ENCODE data around the gene HDX.
"Not testable (repeated sequence)": the region's sequence is repeated elsewhere in the genome, so short reads cannot be mapped to it uniquely, and the experiment has no call there.

Gene HDX

GRCh38 chrX:84339507-84340364 lies 162.5 kb downstream of the HDX start:
- no peak for DNase-seq (ENCODE audit: low spot score)

- peak; percentile 1 for DNase-seq (ENCODE audit: low spot score)
These were observed 165.6 kb downstream of the HDX start for GRCh38 chrX:84336646-84337045.

- DNase-seq (ENCODE audit: low spot score) = no peak
These were observed 167.1 kb downstream of the HDX start for GRCh38 chrX:84335121-84335520.

- no peak for DNase-seq (ENCODE audit: low spot score)
These were observed 180.0 kb downstream of the HDX start for GRCh38 chrX:84322083-84322827.

GRCh38 chrX:84320614-84321013 lies 181.6 kb downstream of the HDX start:
- no peak for DNase-seq (ENCODE audit: low spot score)

- DNase-seq (ENCODE audit: low spot score) = no peak
These were observed 182.2 kb downstream of the HDX start for GRCh38 chrX:84320023-84320422.

GRCh38 chrX:84318661-84319060 lies 183.6 kb downstream of the HDX start:
- no peak for DNase-seq (ENCODE audit: low spot score)

GRCh38 chrX:84315946-84316345 lies 186.3 kb downstream of the HDX start:
- DNase-seq (ENCODE audit: low spot score) = not testable (repeated sequence)

Data from GM03348 (cell line).